Measurements from ENCODE around the gene ATXN7.
A peak's percentile ranks its signal among the peaks of the same experiment; 100 is the strongest.

The ATXN7 gene

GRCh38 chr3:63896332-63897030 lies 32.8 kb downstream of the ATXN7 start:
- no peaks in the 10 kb centered on the region for H4K20me1 ChIP-seq (ENCODE audit: insufficient read depth, low read length)
- peak overlapping the region; percentile 24; the same call in 1 of the 2 replicates for H3K4me2 ChIP-seq (ENCODE audit: low read depth, low read length)
- H2AFZ ChIP-seq (ENCODE audit: low read length) = no peak overlapping the region
- H3K4me1 ChIP-seq (ENCODE audit: low read length) = peaks cover 20% of the 10 kb centered on the region
- H3K27me3 ChIP-seq (replicated peaks; ENCODE audit: insufficient read depth, low read length) = no peaks in the 10 kb centered on the region
- TF ChIP-seq EZH2 (optimal IDR thresholded peaks at IDR 0.05; ENCODE audit: low read depth, low read length) (no peak), CTCF (IDR thresholded peaks at IDR 0.05; ENCODE audit: low read length) (no peak), EZH2phosphoT487 (IDR thresholded peaks at IDR 0.05; ENCODE audit: low read length) (no peak)
- no peaks in the 10 kb centered on the region for H3K9me2 ChIP-seq (replicated peaks; ENCODE audit: insufficient read depth, low read length)
- no peak overlapping the region for H3K9ac ChIP-seq (ENCODE audit: low read length)
- no peaks in the 10 kb centered on the region for H3K9me3 ChIP-seq (replicated peaks; ENCODE audit: insufficient read depth, low read length)
- no peak overlapping the region for H3K4me3 ChIP-seq (ENCODE audit: low read length)
- H3F3A ChIP-seq (ENCODE audit: insufficient read depth, low read length) = 0 out of 2 replicates have a peak, but pooled peaks cover 2% of the 10 kb centered on the region
- peak; percentile 23 for DNase-seq
- H3K27ac ChIP-seq (ENCODE audit: low read length) = no peak overlapping the region; the same call in 1 of the 2 replicates
- peaks cover 52% of the 10 kb centered on the region for H3K79me2 ChIP-seq (ENCODE audit: low read length)
- 0 out of 2 replicates have a peak, but pooled peaks cover 4% of the 10 kb centered on the region for H3K36me3 ChIP-seq (replicated peaks; ENCODE audit: insufficient read depth, low read length)

GRCh38 chr3:63900010-63900409 lies 36.3 kb downstream of the ATXN7 start:
- H2AFZ ChIP-seq (ENCODE audit: low read length) = no peak overlapping the region
- H3K27ac ChIP-seq (ENCODE audit: low read length) = no peak overlapping the region
- H3K9me3 ChIP-seq (replicated peaks; ENCODE audit: insufficient read depth, low read length) = no peaks in the 10 kb centered on the region
- no peak for TF ChIP-seq EZH2phosphoT487 (IDR thresholded peaks at IDR 0.05; ENCODE audit: low read length)
- TF ChIP-seq CTCF (IDR thresholded peaks at IDR 0.05; ENCODE audit: low read length) = no peak
- no peak for TF ChIP-seq EZH2 (optimal IDR thresholded peaks at IDR 0.05; ENCODE audit: low read depth, low read length)
- H3K27me3 ChIP-seq (replicated peaks; ENCODE audit: insufficient read depth, low read length) = no peaks in the 10 kb centered on the region
- H3K9ac ChIP-seq (ENCODE audit: low read length) = no peak overlapping the region
- H3K9me2 ChIP-seq (replicated peaks; ENCODE audit: insufficient read depth, low read length) = no peaks in the 10 kb centered on the region
- peaks cover 29% of the 10 kb centered on the region for H3K79me2 ChIP-seq (ENCODE audit: low read length)
- H3K36me3 ChIP-seq (replicated peaks; ENCODE audit: insufficient read depth, low read length) = 0 out of 2 replicates have a peak, but pooled peaks cover 4% of the 10 kb centered on the region
- H3K4me1 ChIP-seq (ENCODE audit: low read length) = peaks cover 20% of the 10 kb centered on the region
- H3F3A ChIP-seq (ENCODE audit: insufficient read depth, low read length) = 0 out of 2 replicates have a peak, but pooled peaks cover 2% of the 10 kb centered on the region
- H3K4me2 ChIP-seq (ENCODE audit: low read depth, low read length) = no peak overlapping the region
- H4K20me1 ChIP-seq (ENCODE audit: insufficient read depth, low read length) = no peaks in the 10 kb centered on the region
- H3K4me3 ChIP-seq (ENCODE audit: low read length) = no peak overlapping the region
- no peak for DNase-seq

GRCh38 chr3:63900459-63900858 lies 36.8 kb downstream of the ATXN7 start:
- no peaks in the 10 kb centered on the region for H3K9me2 ChIP-seq (replicated peaks; ENCODE audit: insufficient read depth, low read length)
- H3K27me3 ChIP-seq (replicated peaks; ENCODE audit: insufficient read depth, low read length) = no peaks in the 10 kb centered on the region
- H3K9ac ChIP-seq (ENCODE audit: low read length) = no peak overlapping the region
- TF ChIP-seq CTCF (IDR thresholded peaks at IDR 0.05; ENCODE audit: low read length) (no peak), EZH2phosphoT487 (IDR thresholded peaks at IDR 0.05; ENCODE audit: low read length) (no peak), EZH2 (optimal IDR thresholded peaks at IDR 0.05; ENCODE audit: low read depth, low read length) (no peak)
- no peaks in the 10 kb centered on the region for H3K9me3 ChIP-seq (replicated peaks; ENCODE audit: insufficient read depth, low read length)
- DNase-seq = no peak
- H3K4me1 ChIP-seq (ENCODE audit: low read length) = peaks cover 16% of the 10 kb centered on the region
- no peak overlapping the region for H3K4me3 ChIP-seq (ENCODE audit: low read length)
- no peaks in the 10 kb centered on the region for H4K20me1 ChIP-seq (ENCODE audit: insufficient read depth, low read length)
- H3K36me3 ChIP-seq (replicated peaks; ENCODE audit: insufficient read depth, low read length) = 0 out of 2 replicates have a peak, but pooled peaks cover 4% of the 10 kb centered on the region
- no peak overlapping the region for H3K27ac ChIP-seq (ENCODE audit: low read length)
- no peak overlapping the region for H3K4me2 ChIP-seq (ENCODE audit: low read depth, low read length)
- H3F3A ChIP-seq (ENCODE audit: insufficient read depth, low read length) = 0 out of 2 replicates have a peak, but pooled peaks cover 2% of the 10 kb centered on the region
- peaks cover 24% of the 10 kb centered on the region for H3K79me2 ChIP-seq (ENCODE audit: low read length)
- H2AFZ ChIP-seq (ENCODE audit: low read length) = no peak overlapping the region

All from MM.1S (cell line).